Cerebellar nuclear complex (tissue), 1 donor: ENCODE data around the gene GALNT17.
A peak's percentile ranks its signal among the peaks of the same experiment; 100 is the strongest.
"Not testable (repeated sequence)": the region's sequence is repeated elsewhere in the genome, so short reads cannot be mapped to it uniquely, and the experiment has no call there.

Source experiments
- DNase-seq, 2 experiments: peaks; one replicate each; lab custom pipeline; 2025; lab: John Stamatoyannopoulos, UW

GALNT17 gene

GRCh38 chr7:71636329-71636728 is 504.4 kb downstream of the GALNT17 start:
- no peak for DNase-seq

- peak; percentile 56 to 87 for DNase-seq
These were observed 505.6 kb downstream of the GALNT17 start for GRCh38 chr7:71637578-71637977.

- no peak for DNase-seq
These were observed 506.2 kb downstream of the GALNT17 start for GRCh38 chr7:71638108-71638507.

GRCh38 chr7:71639382-71640085 is 507.6 kb downstream of the GALNT17 start:
- no peak for DNase-seq

GRCh38 chr7:71643031-71643430 is 511.1 kb downstream of the GALNT17 start:
- not testable (repeated sequence) for DNase-seq

GRCh38 chr7:71645836-71646235 is 513.9 kb downstream of the GALNT17 start:
- no peak for DNase-seq

GRCh38 chr7:71649812-71650211 is 517.9 kb downstream of the GALNT17 start:
- DNase-seq, result no peak

GRCh38 chr7:71650653-71651337 is 518.9 kb downstream of the GALNT17 start:
- no peak for DNase-seq

GRCh38 chr7:71652510-71652909 is 520.6 kb downstream of the GALNT17 start:
- DNase-seq, result no peak

GRCh38 chr7:71657386-71657785 is 525.4 kb downstream of the GALNT17 start:
- no peak for DNase-seq

GRCh38 chr7:71659622-71660021 is 527.7 kb downstream of the GALNT17 start:
- no peak for DNase-seq

- no peak for DNase-seq
These were observed 529.8 kb downstream of the GALNT17 start for GRCh38 chr7:71661671-71662224.

- DNase-seq, result peak in 1 of 2 experiments; percentile 14
These were observed 533.8 kb downstream of the GALNT17 start for GRCh38 chr7:71665716-71666115.

GRCh38 chr7:71668572-71668971 is 536.6 kb downstream of the GALNT17 start:
- DNase-seq, result no peak

- no peak for DNase-seq
These were observed 547.5 kb downstream of the GALNT17 start for GRCh38 chr7:71679480-71679879.

GRCh38 chr7:71682181-71682580 is 550.2 kb downstream of the GALNT17 start:
- DNase-seq, result no peak

GRCh38 chr7:71682841-71683781 is 551.2 kb downstream of the GALNT17 start:
- no peak for DNase-seq

GRCh38 chr7:71687286-71687685 is 555.3 kb downstream of the GALNT17 start:
- no peak for DNase-seq

- no peak for DNase-seq
These were observed 556.1 kb downstream of the GALNT17 start for GRCh38 chr7:71687831-71688599.

- no peak for DNase-seq
These were observed 559.6 kb downstream of the GALNT17 start for GRCh38 chr7:71691538-71691937.

- DNase-seq, result no peak
These were observed 562.7 kb downstream of the GALNT17 start for GRCh38 chr7:71694665-71695064.
